Ovary (tissue), 9 donors: Measurements from ENCODE around the gene BGN. TPM values are rescaled to one million over a fixed set of nuclear protein-coding genes. Genes with fewer than 3 reads are reported as not detected.

Source experiments
- DNase-seq, 5 donors: peaks; one replicate each; pipeline ENCODE4 v3.0.0-alpha.2; 2019 to 2020
- H3K27ac ChIP-seq, 2 donors: fragments of 200-600 bp; one replicate each; pipeline versions ENCODE4 v1.5.1 to v1.8.0; 2019 to 2022
- H3K27me3 ChIP-seq: fragments of 200-600 bp; one replicate; pipeline ENCODE4 v1.8.0; 2022
- H3K36me3 ChIP-seq: fragments of 200-600 bp; sonication (generic); one replicate; pipeline ENCODE4 v1.5.1; 2019
- H3K4me1 ChIP-seq: one replicate; pipeline ENCODE4 v1.8.1; 2013; ENCODE audit warnings: mild to moderate bottlenecking, moderate library complexity; ENCODE audit not compliant: insufficient read depth
- H3K4me3 ChIP-seq: fragments of 200-600 bp; sonication (generic); one replicate; pipeline ENCODE4 v1.5.1; 2017
- H3K9me3 ChIP-seq, 2 donors: fragments of 200-600 bp in 1 of 2; sonication (generic) in 1 of 2; one replicate each; pipeline versions ENCODE4 v1.5.1 to v1.8.1; 2013 to 2019; ENCODE audit warnings: mild to moderate bottlenecking in 1 of 2, moderate library complexity in 1 of 2
- CTCF ChIP-seq, 3 donors: fragments of 450-650 bp in 2 of 3; fragments of 200-600 bp in 1 of 3; IDR thresholded peaks; one replicate each; pipeline versions ENCODE4 v1.5.1 to v1.8.0; 2016 to 2022; ENCODE audit warnings: antibody characterized with exemption in 3 of 3, mild to moderate bottlenecking in 1 of 3
- EP300 ChIP-seq: sonication (generic); formaldehyde crosslinking; IDR thresholded peaks from one replicate; pipeline ENCODE4 v1.6.1; 2017; ENCODE audit warnings: antibody characterized with exemption
- POLR2A ChIP-seq: fragments of 450-650 bp; IDR thresholded peaks from one replicate; pipeline ENCODE4 v1.6.1; 2017; ENCODE audit warnings: antibody characterized with exemption, mild to moderate bottlenecking, moderate library complexity
- WGBS, 3 donors: extraction: QIAGEN DNeasy Blood & Tissue Kit in 1 of 3; methylation state at CpG; one replicate each; pipeline versions ENCODE4 v1.1.5 to v1.1.7; 2013 to 2017; 5-methylcytosine and 5-hydroxymethylcytosine counted together
- intact Hi-C, 4 donors: fragments of 100-400 bp; cut with DNase I; formaldehyde crosslinking; loops; one replicate each; pipeline versions ENCODE4 v1.11.0 to v1.15.1; 2022 to 2023
- polyA plus RNA-seq, 2 donors: library from polyadenylated mRNA; stranded (reverse); fragments of 200-250 nt in 1 of 2; fragments of 350-450 nt in 1 of 2; fragmentation: Illumina TruSeq in 1 of 2; extraction: RNeasy Lipid Tissue Mini Kit (QIAGEN cat#74804) in 1 of 2; gene quantifications; one replicate each; pipeline ENCODE4 v1.2.3, GENCODE V29; 2013 to 2014
- total RNA-seq, 7 donors: library from RNA; depleted of rRNA in 2 of 7; stranded (reverse); fragments of >200 nt in 2 of 7; fragmentation: NEBNext Ultra II Directional in 3 of 7; extraction: Animal tissue kit (Norgen Biotek cat#: 25700) in 3 of 7; gene quantifications; one replicate each; pipeline versions ENCODE4 v1.1.0 to v1.2.4, GENCODE V29; 2016 to 2023
- donor health status: DM: no; HTN: no; CAD: no; lungs with moderate emphysema.
- donor health status: DM: no; HTN: no; CAD: no.
- donor health status: Bipolar disorder and iron deficiency.
- donor health status: DM: yes; HTN: yes; CAD: no.
- donor health status: DM: no; HTN: no; CAD: no.
- donor health status: DM: yes; HTN: yes; CAD: no.

The BGN gene
- total and polyA plus RNA-seq, 9 donors: 10.0 to 81.7 (median 48.5) TPM

GRCh38 chrX:153471663-153472280 lies 23.0 kb upstream of the BGN start:
- 45 to 52% (median 52%) methylated on average over 11 of the region's 11 CpGs for WGBS, 3 donors
- intact Hi-C loops: no loop called here
- no peaks in the 10 kb centered on the region for H3K27me3 ChIP-seq
- no peak for DNase-seq
- TF ChIP-seq EP300: no peak
- TF ChIP-seq CTCF (IDR thresholded peaks at IDR 0.05): no peak
- H3K36me3 ChIP-seq: no peaks in the 10 kb centered on the region
- no peaks in the 10 kb centered on the region for H3K9me3 ChIP-seq
- no peak overlapping the region for H3K4me3 ChIP-seq
- peak overlapping the region in 1 of 2 donors; percentile 57 for H3K27ac ChIP-seq
- H3K4me1 ChIP-seq: peaks cover 7% of the 10 kb centered on the region

GRCh38 chrX:153473126-153473525 lies 21.7 kb upstream of the BGN start:
- H3K36me3 ChIP-seq: no peaks in the 10 kb centered on the region
- intact Hi-C loops: no loop called here
- H3K27ac ChIP-seq: no peak overlapping the region
- H3K4me3 ChIP-seq: no peak overlapping the region
- 83 to 88% (median 88%) methylated on average over 9 to 10 of the region's 10 CpGs for WGBS, 3 donors
- no peaks in the 10 kb centered on the region for H3K27me3 ChIP-seq
- no peak for TF ChIP-seq CTCF (IDR thresholded peaks at IDR 0.05)
- no peak for TF ChIP-seq POLR2A
- TF ChIP-seq EP300: no peak
- H3K9me3 ChIP-seq: no peaks in the 10 kb centered on the region
- peaks cover 10% of the 10 kb centered on the region for H3K4me1 ChIP-seq
- no peak for DNase-seq

- WGBS, 3 donors: 78 to 87% (median 83%) methylated on average over 7 to 10 of the region's 10 CpGs
- peaks cover 10% of the 10 kb centered on the region for H3K4me1 ChIP-seq
These were observed 20.5 kb upstream of the BGN start for GRCh38 chrX:153474266-153474665.

GRCh38 chrX:153474718-153475117 lies 20.1 kb upstream of the BGN start:
- no peaks in the 10 kb centered on the region for H3K9me3 ChIP-seq
- peak overlapping the region; percentile 23 for H3K4me3 ChIP-seq
- H3K27me3 ChIP-seq: no peaks in the 10 kb centered on the region
- TF ChIP-seq CTCF (IDR thresholded peaks at IDR 0.05): no peak
- peak; percentile 14 for TF ChIP-seq POLR2A
- peak overlapping the region in 1 of 2 donors; percentile 45 for H3K27ac ChIP-seq
- peaks cover 6% of the 10 kb centered on the region for H3K4me1 ChIP-seq
- WGBS, 3 donors: 30 to 47% (median 42%) methylated on average over 58 to 59 of the region's 59 CpGs
- intact Hi-C loops: no loop called here
- H3K36me3 ChIP-seq: no peaks in the 10 kb centered on the region
- peak; percentile 77 to 84 (median 82) for DNase-seq

More at GRCh38 chrX:153474266-153474665, 20.5 kb upstream of the BGN start:
- Histone ChIP-seq H3K36me3 (no peaks in the 10 kb centered on the region), H3K27ac (no peak overlapping the region), H3K9me3 (no peaks in the 10 kb centered on the region), H3K27me3 (no peaks in the 10 kb centered on the region), H3K4me3 (no peak overlapping the region)
- no peak for DNase-seq
- intact Hi-C loops: no loop called here
- no peak for TF ChIP-seq POLR2A

GRCh38 chrX:153475271-153475670 lies 19.5 kb upstream of the BGN start:
- H3K4me1 ChIP-seq: peaks cover 5% of the 10 kb centered on the region

More at GRCh38 chrX:153475271-153475670, 19.5 kb upstream of the BGN start:
- DNase-seq: no peak
- no peak overlapping the region for H3K4me3 ChIP-seq
- TF ChIP-seq EP300: no peak
- no peak for TF ChIP-seq POLR2A
- no peak for TF ChIP-seq CTCF (IDR thresholded peaks at IDR 0.05)
- intact Hi-C loops: no loop called here
- 79 to 86% (median 83%) methylated on average over 7 of the region's 7 CpGs for WGBS, 3 donors
- no peaks in the 10 kb centered on the region for H3K27me3 ChIP-seq
- no peaks in the 10 kb centered on the region for H3K9me3 ChIP-seq
- H3K27ac ChIP-seq: peak overlapping the region in 1 of 2 donors; percentile 45
- H3K36me3 ChIP-seq: no peaks in the 10 kb centered on the region
